ENCODE measurements around the gene TOR4A.
"Not testable (repeated sequence)": the region's sequence is repeated elsewhere in the genome, so short reads cannot be mapped to it uniquely, and the experiment has no call there.

Gene TOR4A

GRCh38 chr9:137237759-137238726, 39.5 kb upstream of the TOR4A start:
- peak; percentile 57 for DNase-seq (ENCODE audit: low spot score)

GRCh38 chr9:137239541-137240200, 37.9 kb upstream of the TOR4A start:
- DNase-seq (ENCODE audit: low spot score) = not testable (repeated sequence)

DNA sequence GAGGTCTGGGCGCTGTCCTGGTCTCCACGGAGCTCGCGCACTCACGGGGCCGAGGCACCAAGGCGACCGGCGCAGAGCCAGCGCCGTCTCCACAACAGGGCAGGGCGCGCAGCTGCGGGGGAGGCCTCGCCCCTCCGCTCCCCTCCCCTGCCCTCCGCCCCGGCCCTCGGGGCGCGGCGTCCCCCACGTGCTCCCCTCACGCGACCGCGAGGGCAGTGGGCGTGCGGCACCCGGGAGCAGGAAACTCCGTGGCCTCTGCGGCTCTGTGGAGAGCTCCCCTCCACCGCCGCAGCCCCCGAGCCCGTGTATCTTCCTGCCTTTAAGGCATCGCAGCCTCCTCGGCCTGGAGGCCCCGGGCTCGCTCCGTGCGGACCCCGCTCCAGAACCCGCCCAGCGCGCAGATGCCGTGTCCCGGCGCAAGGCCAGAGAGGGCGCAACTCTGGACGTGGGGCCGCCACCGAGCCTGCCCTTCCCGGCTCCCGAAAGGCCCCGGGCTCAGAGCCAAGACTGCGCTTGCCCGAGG, 37.1 kb upstream of the TOR4A start:
- DNase-seq (ENCODE audit: low spot score) = peak; percentile 81

DNA sequence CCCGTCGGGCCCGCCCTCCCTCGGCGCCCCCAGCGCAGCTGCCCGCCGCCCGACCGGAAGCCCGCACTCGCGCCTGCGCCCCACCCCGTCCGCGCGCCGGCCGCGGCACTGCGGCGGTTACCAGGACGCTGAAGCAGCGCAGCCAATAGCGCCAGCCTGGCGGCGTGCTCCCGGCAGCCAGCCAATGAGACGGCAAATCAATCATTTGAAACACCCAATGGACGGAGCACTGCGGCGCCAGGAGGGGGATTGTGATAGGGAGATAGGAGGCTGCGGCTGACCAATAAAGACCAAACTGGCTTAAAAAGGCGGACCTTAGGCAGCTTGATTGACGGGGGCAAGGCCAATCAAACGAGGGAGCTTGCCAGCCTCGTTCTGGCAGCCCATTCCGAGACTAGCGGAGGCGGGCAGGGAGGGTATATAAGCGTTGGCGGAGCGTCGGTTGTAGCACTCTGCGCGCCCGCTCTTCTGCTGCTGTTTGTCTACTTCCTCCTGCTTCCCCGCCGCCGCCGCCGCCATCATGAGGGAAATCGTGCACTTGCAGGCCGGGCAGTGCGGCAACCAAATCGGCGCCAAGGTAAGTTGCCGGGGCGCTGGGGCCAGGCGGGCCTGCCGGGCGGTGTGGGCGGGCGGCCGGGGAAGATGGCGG, 36.6 kb upstream of the TOR4A start, which contains the start of gene TUBB4B:
Gene TUBB4B, plus strand, starts transcription at position 447 of the 649 bp plus-strand sequence. Its CDS starts 74 bp downstream, at position 521.
- DNase-seq (ENCODE audit: low spot score) = peak; percentile 100

GRCh38 chr9:137241490-137242268, 35.8 kb upstream of the TOR4A start:
- no peak for DNase-seq (ENCODE audit: low spot score)

- DNase-seq (ENCODE audit: low spot score) = no peak
Observed at GRCh38 chr9:137242269-137243203, 35.0 kb upstream of the TOR4A start.

GRCh38 chr9:137243266-137243625, 34.3 kb upstream of the TOR4A start:
- DNase-seq (ENCODE audit: low spot score) = not testable (repeated sequence)

DNA sequence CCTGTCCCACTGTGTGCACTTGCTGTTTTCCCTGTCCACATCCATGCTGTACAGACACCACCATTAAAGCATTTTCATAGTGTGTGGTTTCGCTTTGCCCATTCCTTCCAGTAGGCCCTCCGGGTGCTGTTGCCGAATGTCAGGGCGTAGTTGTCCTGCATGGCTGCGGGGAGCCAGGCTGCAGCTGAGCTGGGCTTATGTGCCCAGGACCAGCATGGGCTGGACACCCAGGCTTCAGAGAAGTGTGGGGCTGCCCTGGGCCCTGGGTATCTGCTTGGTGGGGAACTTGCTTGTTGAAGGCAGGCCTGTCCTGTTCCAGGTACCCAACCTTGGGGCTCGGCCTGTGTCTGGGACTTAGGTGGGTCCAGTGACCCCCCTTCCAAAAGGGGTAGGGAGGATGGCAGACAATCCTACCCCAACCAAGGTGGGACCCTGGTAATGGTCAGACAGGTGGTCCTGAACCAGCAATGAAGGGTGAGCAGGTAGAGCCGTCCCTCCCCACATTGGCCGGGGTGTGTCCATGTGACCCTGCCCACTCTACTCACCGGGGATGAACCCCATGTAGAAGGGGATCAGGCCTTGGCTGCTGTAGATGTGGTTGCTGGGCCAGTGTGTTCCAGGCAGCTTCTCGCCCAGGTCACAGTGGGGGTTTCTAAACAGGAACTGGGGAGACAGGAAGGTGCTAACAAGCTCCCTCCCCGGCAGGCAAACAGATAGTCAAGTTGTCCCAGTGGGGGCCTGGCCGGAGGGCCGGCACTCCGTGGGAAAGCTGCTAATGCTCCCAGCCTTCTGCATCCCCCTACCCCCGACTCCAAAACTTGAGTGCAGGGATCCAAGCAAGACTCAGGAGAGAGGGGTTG, 33.7 kb upstream of the TOR4A start:
- DNase-seq (ENCODE audit: low spot score) = peak; percentile 54

DNA sequence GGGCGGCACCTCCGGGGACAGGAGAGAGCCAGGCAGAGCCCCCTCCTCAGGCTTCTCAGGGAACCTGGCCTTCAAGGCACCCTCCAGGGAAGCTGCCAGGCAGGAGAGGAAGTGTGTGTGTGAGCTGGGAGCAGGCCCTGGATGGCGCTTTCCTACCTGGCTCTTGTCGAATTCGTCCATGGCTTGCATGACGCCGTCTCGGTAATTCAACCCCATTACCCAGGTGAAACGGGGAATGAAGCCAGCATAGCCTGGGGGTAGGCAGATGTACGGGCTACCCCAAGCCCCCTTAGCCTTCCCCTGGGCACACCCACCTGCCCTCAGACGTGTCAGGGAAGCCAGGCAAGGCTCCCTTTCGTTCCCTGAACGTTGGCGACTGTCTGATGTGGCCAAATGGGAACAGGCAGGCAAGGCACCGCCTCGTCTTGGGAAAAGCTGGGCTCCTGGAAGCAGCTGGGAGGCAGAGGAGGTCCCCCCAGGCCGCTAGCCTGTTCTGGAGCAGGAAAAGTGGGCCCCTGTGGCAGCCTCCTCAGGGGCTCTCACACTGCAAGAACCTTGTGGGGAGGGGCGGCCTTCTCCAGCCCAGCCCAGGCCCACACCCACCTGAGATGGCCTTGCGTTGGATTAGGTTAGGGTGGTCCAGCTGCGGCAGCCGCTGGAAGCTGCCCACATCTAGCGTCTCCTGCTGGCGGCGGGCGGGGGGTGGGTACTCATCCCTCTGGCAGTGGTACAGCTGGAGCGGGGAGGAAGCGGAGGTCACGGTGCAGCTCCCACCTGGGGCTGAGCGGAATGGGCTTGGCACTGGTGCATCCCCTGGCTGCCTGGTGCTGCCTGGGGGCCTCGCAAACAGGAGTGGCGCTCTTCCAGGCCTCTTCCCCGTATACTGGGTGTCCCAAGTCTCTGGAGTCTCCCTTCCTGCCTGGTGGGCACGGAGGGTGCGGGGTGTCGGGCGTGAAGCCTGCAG, 32.8 kb upstream of the TOR4A start:
- no peak for DNase-seq (ENCODE audit: low spot score)

DNA sequence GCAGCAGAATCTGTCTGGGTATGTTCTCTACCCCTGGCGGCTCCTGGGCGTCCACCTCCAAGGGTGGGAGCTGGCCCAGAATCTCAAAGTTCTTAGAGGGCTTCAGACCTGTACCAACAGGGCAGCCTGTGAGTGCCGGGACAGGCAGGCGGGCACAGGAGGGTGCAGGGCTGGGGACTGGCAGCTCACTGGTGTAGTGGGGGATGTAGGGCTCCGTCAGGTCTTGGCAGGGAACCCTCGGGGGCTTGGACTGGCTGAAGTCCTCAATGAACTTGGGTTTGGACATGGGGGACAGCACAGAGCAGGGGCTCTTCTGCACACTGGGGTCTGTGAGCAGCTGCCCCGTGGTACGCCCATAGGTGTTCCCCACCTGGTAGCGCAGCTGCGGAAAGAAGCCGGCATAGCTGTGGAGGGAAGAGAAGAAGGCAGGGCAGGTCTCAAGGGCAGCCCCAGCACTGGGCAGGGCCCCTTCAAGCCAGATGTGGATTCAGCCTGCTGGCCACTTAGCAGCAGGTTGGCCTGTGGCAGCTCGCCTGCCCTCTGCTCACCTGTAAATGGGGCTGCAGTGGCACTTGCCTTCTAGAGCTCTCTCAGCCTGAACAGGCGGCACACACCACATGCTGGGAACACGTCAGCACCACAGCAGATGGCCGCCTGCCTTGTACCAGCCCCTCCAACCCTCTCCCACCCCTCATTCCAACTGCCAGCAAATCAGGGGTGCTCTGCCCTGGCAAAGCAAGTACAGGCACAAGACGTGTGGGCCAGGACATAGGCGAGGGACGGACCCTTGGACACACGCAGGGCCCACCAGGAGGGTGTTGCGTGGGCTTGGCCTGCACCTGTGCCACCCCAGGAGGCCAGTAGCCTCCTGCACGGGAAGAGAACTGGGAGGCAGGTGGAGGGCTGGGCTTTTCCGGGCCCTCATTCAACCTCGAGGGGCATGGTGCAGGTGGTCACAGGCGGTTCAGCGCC, 31.8 kb upstream of the TOR4A start:
- no peak for DNase-seq (ENCODE audit: low spot score)

GRCh38 chr9:137247135-137247915, 30.2 kb upstream of the TOR4A start:
- no peak for DNase-seq (ENCODE audit: low spot score)

GRCh38 chr9:137247916-137248175, 29.7 kb upstream of the TOR4A start:
- DNase-seq (ENCODE audit: low spot score) = no peak

DNA sequence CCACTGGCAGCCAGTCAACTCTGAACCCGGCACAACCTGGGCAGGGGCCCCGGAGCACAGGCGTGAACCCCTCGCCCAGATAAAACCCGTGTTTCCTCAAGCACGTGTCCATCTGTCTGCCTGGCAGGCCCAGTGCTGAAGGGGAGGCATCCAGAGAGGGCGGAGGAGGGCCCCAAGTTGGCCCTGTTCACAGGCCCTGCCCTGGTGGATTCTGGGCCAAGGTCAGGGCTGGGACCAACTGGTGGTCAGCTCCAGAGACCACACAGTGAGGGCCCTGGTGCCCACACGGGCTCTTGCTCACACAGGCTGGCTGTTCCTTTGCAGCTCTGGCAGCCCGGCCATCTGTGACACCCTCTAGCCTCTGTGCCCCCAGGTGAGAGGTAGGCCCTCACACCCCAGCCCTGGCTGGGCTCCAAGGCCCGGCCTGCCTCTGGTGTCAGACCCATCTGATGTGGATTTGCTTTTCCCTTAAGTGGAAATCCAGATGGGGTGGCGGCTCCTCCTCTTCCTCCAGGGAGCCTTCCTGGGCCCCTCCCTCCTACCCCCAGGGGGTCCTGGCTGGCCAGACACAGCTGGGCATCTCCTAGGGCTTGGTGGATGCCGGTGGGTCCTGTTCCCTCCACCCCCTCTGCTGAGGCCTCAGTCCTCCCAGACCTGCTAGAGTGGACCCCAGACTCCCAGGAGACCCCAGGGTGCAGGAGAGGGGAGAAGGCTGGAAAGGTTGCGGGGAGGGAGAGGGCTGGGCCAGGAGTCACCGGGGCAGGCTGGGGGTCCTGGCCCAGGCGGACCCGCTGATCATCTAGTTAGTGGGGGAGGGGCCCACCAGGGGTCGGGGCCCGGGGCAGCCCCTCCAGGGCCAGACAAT, 27.0 kb upstream of the TOR4A start:
- no peak for DNase-seq (ENCODE audit: low spot score)

DNA sequence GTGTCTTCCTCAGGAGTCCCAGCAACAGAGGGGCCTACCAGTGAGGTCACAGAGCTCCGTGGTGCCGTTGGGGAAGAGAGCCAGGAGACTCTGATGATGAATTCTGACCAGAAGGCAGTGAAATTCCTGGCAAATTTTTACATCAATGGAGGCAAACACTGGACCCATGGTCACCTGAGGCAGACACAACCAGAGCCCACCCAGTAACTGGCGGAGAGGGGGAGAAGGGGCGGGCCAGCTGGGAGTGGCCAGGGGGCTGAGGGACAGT, 26.4 kb upstream of the TOR4A start, which contains the start of gene STPG3:
Gene STPG3, plus strand, starts transcription at position 93 of the 268 bp plus-strand sequence. Its CDS starts 1 bp downstream, at position 94.
- DNase-seq (ENCODE audit: low spot score) = no peak

DNA sequence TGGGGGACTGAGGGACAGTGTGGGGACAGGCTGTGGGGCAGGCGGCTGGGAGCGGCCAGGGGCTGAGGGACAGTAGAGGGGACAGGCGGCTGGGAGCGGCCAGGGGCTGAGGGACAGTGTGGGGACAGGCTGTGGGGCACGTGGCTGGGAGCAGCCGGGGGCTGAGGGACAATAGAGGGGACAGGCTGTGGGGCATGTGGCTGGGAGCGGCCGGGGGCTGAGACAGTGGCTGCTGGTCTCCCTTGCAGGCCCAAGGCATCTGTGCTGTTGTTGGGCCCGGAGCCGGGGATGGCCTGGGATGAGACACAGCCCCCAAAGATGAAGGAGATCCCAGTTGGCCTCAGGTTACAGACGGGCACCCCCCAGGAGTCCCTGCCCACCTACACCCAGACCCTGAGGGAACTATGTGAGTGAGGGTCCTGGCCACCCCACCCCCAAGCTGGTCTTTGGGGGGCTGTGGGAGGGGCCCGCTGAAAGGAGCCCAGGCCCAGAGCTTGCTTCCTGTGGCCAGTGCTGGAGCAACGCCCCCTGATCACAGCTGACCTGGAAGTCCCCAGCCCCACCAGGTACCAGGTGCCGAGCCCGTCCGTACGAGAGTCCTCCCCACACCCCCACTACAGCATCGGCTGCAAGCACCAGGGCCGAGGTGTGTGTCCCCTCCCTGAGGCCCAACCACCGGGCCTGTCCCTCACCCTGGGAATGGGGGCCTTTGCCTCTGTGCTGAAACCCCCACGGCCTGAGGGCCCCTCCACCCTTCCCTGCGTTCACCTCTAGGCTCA, 25.8 kb upstream of the TOR4A start:
- DNase-seq (ENCODE audit: low spot score) = no peak

Data from NAMALWA (cell line).